Bronchus fibroblast of lung (primary cell): ENCODE measurements around the gene CCDC86. TPM values are rescaled to one million over a fixed set of nuclear protein-coding genes. Genes with fewer than 3 reads are reported as not detected.

Experiments used
- total RNA-seq: library from RNA; depleted of rRNA; stranded (reverse); fragments of >200 nt; gene quantifications from 2 replicates; pipeline ENCODE4 v1.2.3, GENCODE V29; 2015

CCDC86 gene, protein sequence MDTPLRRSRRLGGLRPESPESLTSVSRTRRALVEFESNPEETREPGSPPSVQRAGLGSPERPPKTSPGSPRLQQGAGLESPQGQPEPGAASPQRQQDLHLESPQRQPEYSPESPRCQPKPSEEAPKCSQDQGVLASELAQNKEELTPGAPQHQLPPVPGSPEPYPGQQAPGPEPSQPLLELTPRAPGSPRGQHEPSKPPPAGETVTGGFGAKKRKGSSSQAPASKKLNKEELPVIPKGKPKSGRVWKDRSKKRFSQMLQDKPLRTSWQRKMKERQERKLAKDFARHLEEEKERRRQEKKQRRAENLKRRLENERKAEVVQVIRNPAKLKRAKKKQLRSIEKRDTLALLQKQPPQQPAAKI
- total RNA-seq = 33.6 and 37.3 TPM in 2 replicates

DNA sequence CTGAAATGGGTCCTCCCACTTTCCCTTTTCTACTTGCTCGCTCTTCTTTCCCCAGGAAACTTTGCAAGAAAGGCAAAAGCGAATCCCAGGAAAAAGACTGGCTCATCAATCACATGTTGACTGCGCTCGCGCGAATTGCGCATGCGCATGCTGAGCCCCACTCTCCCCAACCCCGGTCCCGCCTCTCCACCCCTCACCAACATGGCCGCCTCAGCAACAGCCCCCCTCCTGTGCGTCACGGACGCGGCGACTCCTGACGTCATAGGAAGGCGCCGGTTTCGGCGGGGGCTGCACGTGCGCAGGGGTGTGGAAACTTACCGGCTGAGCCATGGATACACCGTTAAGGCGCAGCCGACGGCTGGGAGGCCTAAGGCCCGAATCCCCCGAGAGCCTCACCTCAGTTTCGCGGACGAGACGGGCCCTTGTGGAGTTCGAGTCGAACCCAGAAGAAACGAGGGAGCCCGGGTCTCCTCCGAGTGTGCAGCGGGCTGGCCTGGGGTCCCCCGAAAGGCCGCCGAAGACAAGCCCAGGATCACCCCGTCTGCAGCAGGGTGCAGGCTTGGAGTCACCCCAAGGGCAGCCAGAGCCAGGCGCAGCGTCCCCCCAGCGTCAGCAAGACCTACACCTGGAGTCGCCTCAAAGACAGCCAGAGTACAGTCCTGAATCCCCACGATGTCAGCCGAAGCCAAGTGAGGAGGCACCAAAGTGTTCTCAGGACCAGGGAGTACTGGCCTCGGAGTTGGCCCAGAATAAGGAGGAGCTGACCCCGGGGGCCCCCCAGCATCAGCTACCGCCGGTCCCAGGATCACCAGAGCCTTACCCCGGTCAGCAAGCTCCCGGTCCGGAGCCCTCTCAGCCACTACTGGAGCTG lies at the start of gene CCDC86:
Gene CCDC86 (plus strand): TSS at position 317 of the 871 bp plus-strand sequence. CDS start 12 bp downstream, at position 329.

DNA sequence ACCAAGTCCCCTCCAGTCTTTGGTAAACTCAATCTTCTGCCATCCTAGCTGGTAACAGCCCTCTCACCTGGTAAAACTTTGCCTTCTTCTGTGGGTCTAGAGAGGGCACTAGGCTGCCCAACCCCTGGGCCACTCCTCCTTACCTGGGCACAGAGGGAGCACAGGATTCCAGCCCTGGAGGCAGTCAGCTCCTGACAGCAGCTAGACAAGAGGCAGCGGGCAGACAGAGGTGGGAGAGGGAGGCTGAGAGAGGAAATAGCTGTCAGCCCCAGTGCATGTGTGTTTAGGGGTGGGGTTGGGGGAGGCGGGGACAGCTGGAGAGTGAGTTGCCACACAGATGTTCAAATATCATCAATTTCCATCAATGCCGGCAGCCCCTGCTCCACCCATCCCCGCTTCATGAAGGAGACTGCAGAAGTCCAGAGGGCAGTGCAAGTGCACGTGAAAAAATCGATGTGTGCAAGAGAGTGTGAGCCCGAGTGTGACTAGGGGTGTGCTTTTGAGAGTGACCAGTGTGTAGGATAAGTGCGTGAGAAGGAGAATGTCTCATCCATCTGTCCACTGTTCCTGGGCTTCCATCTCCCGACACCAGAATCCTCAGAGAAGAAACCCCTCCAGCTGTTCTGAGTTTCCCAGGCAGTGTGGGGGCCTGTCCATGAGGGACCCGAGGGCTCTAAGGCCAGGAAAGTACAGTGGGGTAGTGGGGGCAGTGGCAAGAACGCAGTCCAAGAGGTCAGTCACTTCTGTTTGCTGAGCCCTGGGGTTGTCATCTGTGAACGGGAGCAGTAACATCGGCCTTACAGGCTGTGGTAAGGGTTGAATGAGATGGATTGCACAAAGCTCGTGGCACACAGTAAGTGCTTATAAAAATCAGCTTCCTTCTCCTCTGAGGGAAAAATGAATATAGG lies 14.1 kb downstream of the CCDC86 start, which contains the start of gene PTGDR2:
Gene PTGDR2 (minus strand): TSS at position 225 of the 908 bp plus-strand sequence. CDS start 2,228 bp downstream, outside the sequence.

DNA sequence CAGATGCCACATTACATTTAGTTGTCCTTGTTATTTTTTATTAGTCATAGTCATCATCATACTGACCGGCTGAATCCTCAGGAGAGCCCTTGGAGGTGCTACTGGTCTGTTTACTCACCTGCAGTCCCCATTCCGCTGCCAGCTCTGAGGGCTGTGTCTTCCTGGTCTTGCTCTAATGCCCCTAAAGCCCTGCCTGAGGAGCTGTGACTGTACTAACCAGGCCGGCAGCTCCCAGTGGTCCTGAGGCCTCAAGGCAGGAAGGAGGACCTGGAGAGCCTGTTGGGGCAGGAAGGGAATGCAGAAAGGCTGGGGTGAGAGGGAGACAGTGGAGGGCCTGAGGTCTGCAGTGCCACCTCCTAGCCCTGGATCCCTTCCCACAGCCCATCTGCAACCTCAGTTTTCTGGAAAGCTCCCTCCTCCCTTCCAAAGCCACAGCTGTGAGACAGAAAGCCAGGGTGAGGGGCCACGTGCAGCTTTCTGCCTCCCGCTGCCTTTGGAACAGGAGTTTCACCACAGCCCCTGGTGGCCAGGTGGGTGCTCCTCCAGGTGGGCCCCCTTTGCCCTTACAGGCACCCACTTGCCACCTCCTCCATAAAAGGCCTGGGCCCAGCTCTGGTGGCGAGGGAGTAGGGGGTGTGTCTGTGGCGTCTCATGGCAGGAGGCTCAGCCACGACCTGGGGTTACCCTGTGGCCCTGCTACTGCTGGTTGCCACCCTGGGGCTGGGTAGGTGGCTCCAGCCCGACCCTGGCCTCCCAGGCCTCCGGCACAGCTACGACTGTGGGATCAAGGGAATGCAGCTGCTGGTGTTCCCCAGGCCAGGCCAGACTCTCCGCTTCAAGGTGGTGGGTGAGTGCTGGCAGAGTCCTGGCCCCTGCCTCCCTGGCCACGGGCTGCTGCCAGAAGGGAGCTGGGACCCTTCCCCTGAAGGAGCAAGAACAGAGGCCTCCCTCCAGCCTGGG lies 25.3 kb downstream of the CCDC86 start, which contains the start of gene ZP1:
Gene ZP1 (plus strand): TSS at position 632 of the 960 bp plus-strand sequence. CDS start 20 bp downstream, at position 652.

Other genes starting within 250 kb of the CCDC86 start
- gene MS4A8, start 142.5 kb upstream of the CCDC86 start, total RNA-seq = not detected in 2 replicates
- not detected in 2 replicates for gene MS4A18, start 117.4 kb upstream of the CCDC86 start, total RNA-seq
- gene MS4A15, start 85.2 kb upstream of the CCDC86 start, total RNA-seq = not detected in 2 replicates
- not detected in 2 replicates for gene MS4A10, start 56.8 kb upstream of the CCDC86 start, total RNA-seq
- 1.3 and 1.6 TPM in 2 replicates for gene PTGDR2, start 13.8 kb downstream of the CCDC86 start, total RNA-seq
- 0.30 and 0.50 TPM in 2 replicates for gene ZP1, start 25.4 kb downstream of the CCDC86 start, total RNA-seq
- gene PRPF19, start 64.5 kb downstream of the CCDC86 start, total RNA-seq = 102 and 106 TPM in 2 replicates
- gene TMEM109, start 72.0 kb downstream of the CCDC86 start, total RNA-seq = 96.5 and 123 TPM in 2 replicates
- gene TMEM132A, start 82.3 kb downstream of the CCDC86 start, total RNA-seq = 69.7 and 84.6 TPM in 2 replicates
- gene SLC15A3, start 110.1 kb downstream of the CCDC86 start, total RNA-seq = 1.3 and 3.4 TPM in 2 replicates
- gene CD6, start 129.6 kb downstream of the CCDC86 start, total RNA-seq = not detected in 2 replicates